Measurements from ENCODE around the gene LEP.

LEP gene

DNA sequence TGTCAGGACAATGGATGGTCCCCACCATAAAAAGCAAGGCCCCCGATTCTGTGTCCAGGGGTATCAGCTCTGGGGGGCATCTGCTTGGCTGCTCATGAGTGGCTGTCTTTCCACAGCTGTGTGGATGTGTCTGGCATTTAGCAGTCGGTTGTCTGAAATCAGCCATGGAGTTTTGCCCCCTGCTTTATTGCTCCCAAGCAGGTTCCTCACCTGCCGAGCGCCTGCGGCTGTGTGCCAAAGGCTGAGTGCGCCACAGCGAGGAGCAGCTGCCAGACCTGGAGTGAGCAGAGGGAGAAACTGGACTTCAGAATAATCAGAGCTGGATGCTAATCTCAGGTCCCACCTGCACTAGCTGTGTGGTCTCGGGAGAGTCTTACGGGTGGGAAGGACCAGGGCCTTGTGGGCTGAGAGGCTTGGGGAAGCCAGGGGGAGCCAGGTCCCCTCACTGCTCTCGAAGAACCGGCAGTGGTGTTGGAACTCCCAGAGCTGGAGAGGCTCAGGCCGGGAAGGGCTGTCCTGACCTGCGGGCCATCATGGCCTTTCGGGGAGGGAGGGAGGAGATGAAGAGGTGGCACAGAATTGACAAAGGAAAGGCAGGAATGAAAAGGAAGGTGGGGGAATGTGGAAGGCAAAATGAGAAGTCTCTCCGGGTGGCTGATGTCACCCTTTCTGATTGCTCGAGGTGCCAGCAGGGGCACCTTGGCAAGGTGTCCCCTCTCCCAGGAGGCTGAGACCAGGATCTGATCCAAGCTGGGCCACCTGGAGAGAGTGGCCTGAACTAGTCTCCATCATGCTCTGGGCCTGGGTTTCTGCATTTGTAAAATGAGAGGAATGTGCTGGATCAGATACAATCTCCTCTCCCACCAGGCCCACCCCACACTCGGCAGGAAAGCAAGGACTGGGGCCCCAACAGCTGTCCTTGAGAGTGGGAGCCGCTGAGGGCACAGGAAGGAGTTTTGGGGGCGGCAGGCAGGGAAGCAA lies 30.2 kb upstream of the LEP start:
- TF ChIP-seq, protein P1, sequence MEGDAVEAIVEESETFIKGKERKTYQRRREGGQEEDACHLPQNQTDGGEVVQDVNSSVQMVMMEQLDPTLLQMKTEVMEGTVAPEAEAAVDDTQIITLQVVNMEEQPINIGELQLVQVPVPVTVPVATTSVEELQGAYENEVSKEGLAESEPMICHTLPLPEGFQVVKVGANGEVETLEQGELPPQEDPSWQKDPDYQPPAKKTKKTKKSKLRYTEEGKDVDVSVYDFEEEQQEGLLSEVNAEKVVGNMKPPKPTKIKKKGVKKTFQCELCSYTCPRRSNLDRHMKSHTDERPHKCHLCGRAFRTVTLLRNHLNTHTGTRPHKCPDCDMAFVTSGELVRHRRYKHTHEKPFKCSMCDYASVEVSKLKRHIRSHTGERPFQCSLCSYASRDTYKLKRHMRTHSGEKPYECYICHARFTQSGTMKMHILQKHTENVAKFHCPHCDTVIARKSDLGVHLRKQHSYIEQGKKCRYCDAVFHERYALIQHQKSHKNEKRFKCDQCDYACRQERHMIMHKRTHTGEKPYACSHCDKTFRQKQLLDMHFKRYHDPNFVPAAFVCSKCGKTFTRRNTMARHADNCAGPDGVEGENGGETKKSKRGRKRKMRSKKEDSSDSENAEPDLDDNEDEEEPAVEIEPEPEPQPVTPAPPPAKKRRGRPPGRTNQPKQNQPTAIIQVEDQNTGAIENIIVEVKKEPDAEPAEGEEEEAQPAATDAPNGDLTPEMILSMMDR (IDR thresholded peaks at IDR 0.05; ENCODE audit: low read length, missing control alignments): no peak
- DNase-seq (ENCODE audit: low read depth): no peak
- no peak overlapping the region for H3K4me3 ChIP-seq (replicated peaks; ENCODE audit: low read depth, low read length)

DNA sequence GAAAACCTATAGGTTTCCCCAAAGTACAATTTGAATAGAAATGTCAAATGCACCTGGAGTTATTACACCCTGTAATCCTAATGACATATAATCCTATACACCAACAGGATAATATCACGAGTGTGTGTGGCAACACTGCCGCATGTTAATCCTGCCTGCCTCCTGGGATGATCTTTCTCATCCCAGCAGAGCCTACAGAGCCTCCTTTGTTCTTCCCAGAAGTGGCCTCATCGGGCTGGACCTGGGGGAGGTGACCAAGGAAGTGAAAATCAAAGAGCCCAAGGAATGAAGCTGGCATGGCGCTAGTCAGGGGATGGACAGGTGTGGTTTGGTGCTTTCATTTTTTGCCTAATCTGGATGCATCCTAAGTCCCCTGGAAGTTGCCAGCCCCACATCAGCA lies 29.5 kb upstream of the LEP start:
- DNase-seq (ENCODE audit: low read depth): no peak
- TF ChIP-seq, protein P1 (IDR thresholded peaks at IDR 0.05; ENCODE audit: low read length, missing control alignments): no peak
- H3K4me3 ChIP-seq (replicated peaks; ENCODE audit: low read depth, low read length): no peak overlapping the region

DNA sequence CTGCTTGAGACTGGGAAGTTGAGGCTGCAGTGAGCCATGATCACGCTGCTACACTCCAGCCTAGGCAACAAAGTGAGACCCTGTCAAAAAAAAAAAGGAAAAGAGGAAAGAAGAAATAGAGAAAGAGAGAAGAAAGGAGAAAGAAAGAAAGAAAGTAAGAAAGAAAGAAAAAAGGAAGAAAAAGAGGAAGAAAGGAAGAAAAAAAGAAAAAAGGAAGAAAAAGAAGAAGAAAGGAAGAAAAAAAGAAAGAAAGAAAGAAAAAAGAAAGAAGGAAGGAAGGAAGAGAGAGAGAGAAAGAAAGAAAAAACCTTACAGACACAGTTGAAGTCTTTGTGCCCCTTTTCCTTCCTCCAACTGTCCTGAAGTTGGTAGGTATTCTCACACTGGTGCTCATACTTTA lies 26.6 kb upstream of the LEP start:
- no peak for DNase-seq (ENCODE audit: low read depth)
- no peak overlapping the region for H3K4me3 ChIP-seq (replicated peaks; ENCODE audit: low read depth, low read length)
- TF ChIP-seq, protein P1 (IDR thresholded peaks at IDR 0.05; ENCODE audit: low read length, missing control alignments): no peak

DNA sequence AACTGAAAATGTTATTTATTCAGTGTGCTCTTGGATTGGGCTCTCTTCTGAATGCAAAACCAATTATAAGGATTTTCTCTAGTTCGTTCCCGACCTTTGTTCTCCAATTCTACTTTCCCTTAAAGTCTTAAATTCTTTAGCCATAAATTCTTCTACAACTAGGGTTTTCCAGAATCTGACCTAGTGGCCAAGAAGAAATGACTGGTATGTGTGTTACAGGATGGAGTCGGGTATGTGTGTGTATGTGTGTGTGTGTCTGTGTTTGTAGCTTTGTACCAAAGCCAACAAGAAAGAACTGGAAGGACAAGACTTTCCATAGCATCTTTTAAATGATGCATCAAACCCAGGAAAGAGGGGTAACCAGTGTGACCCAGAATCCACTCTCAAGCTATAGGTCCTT lies 25.8 kb upstream of the LEP start:
- no peak overlapping the region for H3K4me3 ChIP-seq (replicated peaks; ENCODE audit: low read depth, low read length)
- TF ChIP-seq, protein P1 (IDR thresholded peaks at IDR 0.05; ENCODE audit: low read length, missing control alignments): no peak
- DNase-seq (ENCODE audit: low read depth): peak; percentile 57

DNA sequence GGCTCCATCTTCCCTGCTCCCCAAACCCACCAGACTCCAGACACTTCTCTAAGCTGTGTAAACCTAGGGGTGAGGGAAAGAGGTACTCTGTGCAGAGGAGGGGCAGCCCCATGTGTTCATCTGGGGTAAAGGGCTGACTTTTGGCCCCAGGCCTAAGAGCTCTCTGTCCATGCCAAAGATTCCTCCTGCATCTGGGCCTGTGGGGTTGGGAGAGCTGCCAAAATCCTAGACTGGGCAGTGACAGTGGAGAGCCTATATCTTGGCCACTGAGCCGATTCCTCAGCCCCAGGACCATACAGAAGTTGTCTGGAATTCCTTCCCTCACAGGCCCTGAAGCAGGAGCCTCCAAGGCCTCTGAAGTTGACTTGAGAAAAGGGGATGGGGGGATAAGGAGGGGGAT lies 25.3 kb upstream of the LEP start:
- DNase-seq (ENCODE audit: low read depth): peak; percentile 30
- H3K4me3 ChIP-seq (replicated peaks; ENCODE audit: low read depth, low read length): no peak overlapping the region
- TF ChIP-seq, protein P1 (IDR thresholded peaks at IDR 0.05; ENCODE audit: low read length, missing control alignments): no peak

DNA sequence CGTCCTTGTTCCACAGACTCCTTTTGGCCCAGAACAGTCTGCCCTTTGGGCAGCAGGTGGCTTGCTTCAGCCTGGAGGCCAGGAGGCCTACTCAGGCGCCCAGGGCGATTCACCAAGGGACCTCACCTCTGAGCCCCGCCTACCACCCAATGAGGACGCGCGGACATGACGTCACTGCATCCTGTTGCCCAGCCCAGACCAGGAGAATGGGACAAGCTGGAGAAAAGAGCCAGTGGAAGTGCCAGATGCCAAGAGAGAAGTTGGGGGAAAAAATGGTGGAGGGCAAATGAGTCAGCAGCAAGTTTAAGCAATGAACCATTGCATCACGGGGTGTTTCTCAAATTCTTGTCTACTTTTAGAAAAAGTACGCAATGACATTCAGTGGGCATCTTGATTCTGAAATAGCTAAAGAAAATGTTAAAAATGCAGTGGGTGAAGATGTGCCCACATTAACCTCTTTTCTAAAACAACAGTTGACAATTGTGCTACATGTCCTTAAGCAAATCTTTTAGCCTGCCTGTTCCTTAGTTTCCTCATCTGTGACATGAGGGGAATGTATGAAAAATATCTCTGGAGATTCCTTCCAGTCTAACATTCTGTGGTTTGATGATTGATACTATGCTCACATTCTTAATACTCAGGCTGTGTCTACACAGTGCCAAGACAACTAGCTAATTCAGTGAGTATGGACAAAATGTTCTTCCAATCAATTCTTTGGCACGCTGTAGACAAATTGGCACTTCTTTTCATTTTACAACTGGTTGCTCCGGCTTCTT lies 23.9 kb upstream of the LEP start:
- TF ChIP-seq, protein P1 (IDR thresholded peaks at IDR 0.05; ENCODE audit: low read length, missing control alignments): no peak
- H3K4me3 ChIP-seq (replicated peaks; ENCODE audit: low read depth, low read length): no peak overlapping the region
- DNase-seq (ENCODE audit: low read depth): peak; percentile 53
